K562 (cell line): ENCODE results near the gene AZU1. TPM values are rescaled to one million over a fixed set of nuclear protein-coding genes. Genes with fewer than 3 reads are reported as not detected.
A peak's percentile ranks its signal among the peaks of the same experiment; 100 is the strongest.
"Not testable (repeated sequence)": the region's sequence is repeated elsewhere in the genome, so short reads cannot be mapped to it uniquely, and the experiment has no call there.

Source experiments
- ATAC-seq: fragments of 200-7000 bp; cut with Tn5 transposase; 3 replicates; pipeline ENCODE4 v1.9.1; 2020; ENCODE audit warnings: moderate library complexity
- BruUV-seq: library from RNA; stranded (reverse); fragments of 400-500 nt; replicated peaks from 2 replicates; lab custom pipeline; 2021; lab: Mats Ljungman, UMichigan
- CTCF ChIA-PET: fragments of 300-600 bp; formaldehyde crosslinking; extraction: SDS; loops from one replicate; lab custom pipeline; 2021; ENCODE audit warnings: low intra/inter-chr PET ratio; lab: Yijun Ruan, JAX
- POLR2A ChIA-PET: fragments of 300-600, 350-650 bp; sonication (Branson Sonifier 250); formaldehyde crosslinking; extraction: SDS; loops from one replicate; lab custom pipeline; 2021; ENCODE audit warnings: antibody characterized with exemption, inconsistent platforms; lab: Yijun Ruan, JAX
- DNase-seq, 4 experiments: peaks; one replicate each; pipeline versions ENCODE4 v3.0.0 to v3.0.0-alpha.2; 2011 to 2018; ENCODE audit warnings: low spot score in 3 of 4, mixed read lengths in 3 of 4; ENCODE audit errors: extremely low read depth in 1 of 4
- FAIRE-seq: peaks from 2 replicates; lab custom pipeline; 2011; peaks lifted over from hg19 to GRCh38; lab: Jason Lieb, UNC
- H2AFZ ChIP-seq: 2 replicates; pipeline ENCODE4 v1.6.0; 2011; ENCODE audit warnings: low read depth, low read length, control low read depth, inconsistent platforms
- H3K27ac ChIP-seq: fragments of 200-600 bp; 3 replicates; pipeline ENCODE4 v1.8.0; 2011; ENCODE audit warnings: low read depth, mild to moderate bottlenecking, control low read depth, inconsistent platforms, low read length, moderate library complexity, mixed read lengths; ENCODE audit errors: extremely low read depth
- H3K27me3 ChIP-seq, 2 experiments: fragments of 300-600 bp in 1 of 2; 2 replicates in 1 of 2; 3 replicates in 1 of 2; pipeline versions ENCODE4 v1.6.0 to v1.8.0; 2011; ENCODE audit warnings: inconsistent platforms in 2 of 2, low read length in 2 of 2, mild to moderate bottlenecking in 1 of 2, mixed read lengths in 1 of 2, moderate library complexity in 1 of 2; ENCODE audit not compliant: control insufficient read depth in 2 of 2, insufficient read depth in 2 of 2
- H3K36me3 ChIP-seq: fragments of 300-600 bp; 3 replicates; pipeline ENCODE4 v1.8.0; 2011; ENCODE audit warnings: mild to moderate bottlenecking, low read length, inconsistent platforms; ENCODE audit not compliant: control insufficient read depth, insufficient read depth
- H3K4me1 ChIP-seq, 2 experiments: fragments of 200-600 bp in 1 of 2; replicated peaks in 1 of 2; 2 replicates in 1 of 2; 3 replicates in 1 of 2; pipeline versions ENCODE4 v1.5.1 to v1.8.0; 2011; ENCODE audit warnings: inconsistent platforms in 2 of 2, low read length in 2 of 2, mild to moderate bottlenecking in 1 of 2, mixed read lengths in 1 of 2, moderate library complexity in 1 of 2; ENCODE audit not compliant: control insufficient read depth in 2 of 2, insufficient read depth in 2 of 2
- H3K4me2 ChIP-seq: 2 replicates; pipeline ENCODE4 v1.6.1; 2011; ENCODE audit warnings: low read length, control low read depth, inconsistent platforms, mixed read lengths; ENCODE audit not compliant: insufficient read depth
- H3K4me3 ChIP-seq: fragments of 200-600 bp; sonication (generic), shearing (Covaris generic); 2 replicates; pipeline ENCODE4 v1.5.1; 2016; ENCODE audit warnings: control low read depth, inconsistent platforms
- H3K79me2 ChIP-seq: fragments of 200-600 bp; 3 replicates; pipeline ENCODE4 v1.8.0; 2011; ENCODE audit warnings: low read length, inconsistent platforms; ENCODE audit not compliant: control insufficient read depth, insufficient read depth
- H3K9ac ChIP-seq, 2 experiments: 2 replicates each; pipeline versions ENCODE4 v1.6.0 to v1.6.1; 2011; ENCODE audit warnings: low read depth in 2 of 2, low read length in 2 of 2, control low read depth in 1 of 2, inconsistent platforms in 1 of 2, mild to moderate bottlenecking in 1 of 2, mixed read lengths in 1 of 2; ENCODE audit not compliant: insufficient read depth in 1 of 2
- H3K9me1 ChIP-seq: one replicate; pipeline ENCODE4 v1.6.0; 2011; ENCODE audit warnings: inconsistent platforms, mild to moderate bottlenecking, low read length, moderate library complexity; ENCODE audit not compliant: control insufficient read depth, insufficient read depth
- H3K9me3 ChIP-seq: replicated peaks from 2 replicates; pipeline ENCODE4 v1.5.1; 2011; ENCODE audit warnings: low read depth, low read length, inconsistent platforms; ENCODE audit not compliant: control insufficient read depth, insufficient read depth
- H4K20me1 ChIP-seq: replicated peaks from 2 replicates; pipeline ENCODE4 v1.6.1; 2011; ENCODE audit warnings: low read length, inconsistent platforms, mixed read lengths; ENCODE audit not compliant: control insufficient read depth, insufficient read depth
- POLR2G ChIP-seq: fragments of 200-400 bp; formaldehyde crosslinking; IDR thresholded peaks from 2 replicates; pipeline ENCODE4 v1.6.1; 2017; ENCODE audit warnings: low read depth, mild to moderate bottlenecking, antibody characterized with exemption, low read length, moderate library complexity
- WGBS: fragments of 100-300 bp; shearing (Covaris generic); methylation state at CpG from one replicate; pipeline ENCODE4 v1.1.6; 2016; ENCODE audit warnings: low coverage, mixed read lengths; ENCODE audit not compliant: insufficient coverage; ENCODE audit errors: missing lambda C conversion rate; 5-methylcytosine and 5-hydroxymethylcytosine counted together
- in situ Hi-C: fragments of 300-500 bp; cut with MboI; formaldehyde crosslinking; loops from 4 replicates; pipeline ENCODE4 v1.15.0; 2018; ENCODE audit warnings: inconsistent platforms, mixed read lengths
- intact Hi-C: fragments of 100-400 bp; cut with micrococcal nuclease; formaldehyde crosslinking; loops from 2 replicates; pipeline ENCODE4 v1.14.2; 2022
- polyA plus RNA-seq, 8 experiments: library from polyadenylated mRNA; depleted of rRNA in 4 of 8; stranded (reverse) in 5 of 8; unstranded in 3 of 8; fragments of >200 nt; fragmentation: Nextera tagmentation in 2 of 8; fragmentation: Illumina TruSeq in 1 of 8; extraction: Ambion mirVana in 2 of 8; extraction: Trizol in 1 of 8; gene quantifications; 2 replicates each; pipeline versions ENCODE4 v1.2.1 to v1.2.3, GENCODE V29; 2011 to 2014; ENCODE audit warnings: inconsistent platforms in 1 of 8, missing spikeins in 1 of 8
- total RNA-seq, 7 experiments: library from RNA; depleted of rRNA in 6 of 7; stranded (reverse); fragments of >200 nt in 6 of 7; fragmentation: Illumina TruSeq in 2 of 7; extraction: Trizol in 2 of 7; gene quantifications; 2 replicates each; pipeline versions ENCODE4 v1.2.1 to v1.2.3, GENCODE V29; 2011 to 2021; ENCODE audit warnings: low replicate concordance in 1 of 7

The AZU1 gene
- total and polyA plus RNA-seq, 9 of the 15 experiments (the other 6 are each of a cell fraction or from before 2014, with no cell fraction given) = 0.29 to 1.9 (median 0.59) TPM; not detected in 3

DNA sequence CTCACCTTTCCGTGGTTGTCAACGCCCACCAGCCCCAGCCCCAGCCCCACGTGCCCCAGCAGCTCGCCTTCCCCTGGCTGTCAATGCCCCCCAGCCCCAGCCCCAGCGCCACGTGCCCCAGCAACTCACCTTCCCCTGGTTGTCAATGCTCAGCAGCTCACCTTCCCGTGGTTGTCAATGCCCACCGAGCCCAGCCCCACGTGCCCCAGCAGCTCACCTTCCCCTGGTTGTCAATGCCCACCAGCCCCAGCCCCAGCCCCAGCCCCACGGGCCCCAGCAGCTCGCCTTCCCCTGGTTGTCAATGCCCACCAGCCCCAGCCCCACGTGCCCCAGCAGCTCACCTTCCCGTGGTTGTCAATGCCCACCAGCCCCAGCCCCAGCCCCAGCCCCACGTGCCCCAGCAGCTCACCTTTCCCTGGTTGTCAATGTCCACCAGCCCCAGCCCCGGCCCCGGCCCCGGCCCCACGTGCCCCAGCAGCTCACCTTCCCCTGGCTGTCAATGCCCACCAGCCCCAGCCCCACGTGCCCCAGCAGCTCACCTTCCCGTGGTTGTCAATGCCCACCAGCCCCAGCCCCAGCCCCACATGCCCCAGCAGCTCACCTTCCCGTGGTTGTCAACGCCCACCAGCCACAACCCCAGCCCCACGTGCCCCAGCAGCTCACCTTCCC lies 50.5 kb downstream of the AZU1 start:
- 64% methylated on average over 8 of the region's 23 CpGs for WGBS
- ATAC-seq, in situ Hi-C loops, H3K27me3 ChIP-seq, H3K79me2 ChIP-seq, DNase-seq: not testable (repeated sequence)
- H3K4me1 ChIP-seq = peaks cover 4 to 42% of the 10 kb centered on the region in 2 experiments; a peak in 4 of 5 replicates
- TF ChIP-seq POLR2G = peak; percentile 35
- TF ChIP-seq, all 486 proteins: peak for 1; not testable (repeated sequence) for 485
- BruUV-seq, H4K20me1 ChIP-seq, H2AFZ ChIP-seq, H3K4me3 ChIP-seq, H3K4me2 ChIP-seq, FAIRE-seq, H3K9ac ChIP-seq, intact Hi-C loops, H3K9me1 ChIP-seq, CTCF ChIA-PET, H3K27ac ChIP-seq, H3K9me3 ChIP-seq: not testable (repeated sequence)
- H3K36me3 ChIP-seq = peaks cover 62% of the 10 kb centered on the region
- POLR2A ChIA-PET = interaction anchor here (0.6 to 2.4 kb wide), 3 partner anchors 12 to 81 kb away, joined by 3 to 6 read pairs (median 3); partner anchors contain the start of genes MED16 and PTBP1

DNA sequence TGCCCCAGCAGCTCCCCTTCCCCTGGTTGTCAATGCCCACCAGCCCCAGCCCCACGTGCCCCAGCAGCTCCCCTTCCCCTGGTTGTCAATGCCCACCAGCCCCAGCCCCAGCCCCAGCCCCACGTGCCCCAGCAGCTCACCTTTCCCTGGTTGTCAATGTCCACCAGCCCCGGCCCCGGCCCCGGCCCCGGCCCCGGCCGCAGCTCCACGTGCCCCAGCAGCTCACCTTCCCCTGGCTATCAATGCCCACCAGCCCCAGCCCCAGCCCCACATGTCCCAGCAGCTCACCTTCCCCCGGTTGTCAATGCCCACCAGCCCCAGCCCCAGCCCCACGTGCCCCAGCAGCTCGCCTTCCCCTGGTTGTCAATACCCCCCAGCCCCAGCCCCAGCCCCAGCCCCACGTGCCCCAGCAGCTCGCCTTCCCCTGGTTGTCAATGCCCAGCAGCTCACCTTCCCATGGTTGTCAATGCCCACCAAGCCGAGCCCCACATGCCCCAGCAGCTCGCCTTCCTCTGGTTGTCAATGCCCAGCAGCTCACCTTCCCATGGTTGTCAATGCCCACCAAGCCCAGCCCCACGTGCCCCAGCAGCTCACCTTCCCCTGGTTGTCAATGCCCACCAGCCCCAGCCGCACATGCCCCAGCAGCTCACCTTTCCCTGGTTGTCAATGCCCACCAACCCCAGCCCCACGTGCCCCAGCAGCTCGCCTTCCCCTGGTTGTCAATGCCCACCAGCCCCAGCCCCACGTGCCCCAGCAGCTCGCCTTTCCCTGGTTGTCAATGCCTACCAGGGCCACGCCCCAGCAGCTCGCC lies 51.3 kb downstream of the AZU1 start:
- H2AFZ ChIP-seq, CTCF ChIA-PET, H3K27ac ChIP-seq, H3K27me3 ChIP-seq, H3K9ac ChIP-seq, H3K79me2 ChIP-seq, in situ Hi-C loops, H3K9me1 ChIP-seq, H4K20me1 ChIP-seq, H3K4me3 ChIP-seq, H3K4me2 ChIP-seq, intact Hi-C loops, BruUV-seq, FAIRE-seq, ATAC-seq, DNase-seq, H3K9me3 ChIP-seq: not testable (repeated sequence)
- POLR2A ChIA-PET = interaction anchor here (0.7 to 3.1 kb wide), 5 partner anchors 11 to 82 kb away, joined by 3 to 11 read pairs (median 3); partner anchors contain the start of gene PTBP1
- TF ChIP-seq POLR2G = peak; percentile 28
- H3K36me3 ChIP-seq = peaks cover 63% of the 10 kb centered on the region
- peaks cover 0 to 41% of the 10 kb centered on the region in 2 experiments; a peak in 2 of 5 replicates for H3K4me1 ChIP-seq
- 76% methylated on average over 17 of the region's 24 CpGs for WGBS
